B cell (primary cell): ENCODE measurements around the gene MRPL14.

Experiments
- CTCF ChIP-seq: fragments of 200-600 bp; IDR thresholded peaks from one replicate; pipeline ENCODE4 v1.8.0; 2022; ENCODE audit warnings: antibody characterized with exemption, mild to moderate bottlenecking
- EZH2 ChIP-seq: IDR thresholded peaks from 2 replicates; pipeline ENCODE4 v1.6.1; 2012; ENCODE audit warnings: borderline replicate concordance, low read depth, mild to moderate bottlenecking, moderate library complexity, low read length; ENCODE audit not compliant: insufficient read depth, poor library complexity, severe bottlenecking

GRCh38 chr6:44157152-44157521 is 29.9 kb upstream of the MRPL14 start:
- no peak for TF ChIP-seq CTCF
- TF ChIP-seq EZH2: no peak
